AG04450 (cell line): ENCODE data around the gene TIMM13. TPM values are rescaled to one million over a fixed set of nuclear protein-coding genes. Genes with fewer than 3 reads are reported as not detected.
"Not testable (repeated sequence)": the region's sequence is repeated elsewhere in the genome, so short reads cannot be mapped to it uniquely, and the experiment has no call there.

Experiments
- CTCF ChIA-PET: fragments of 300-600, 350-600 bp; formaldehyde crosslinking; extraction: SDS; loops from one replicate; lab custom pipeline; 2022; ENCODE audit warnings: antibody characterized with exemption, inconsistent platforms; lab: Charles Lee
- POLR2A ChIA-PET: fragments of 350-600 bp; formaldehyde crosslinking; extraction: SDS; loops from one replicate; lab custom pipeline; 2021; ENCODE audit warnings: antibody characterized with exemption, inconsistent platforms; lab: Yijun Ruan, JAX
- DNase-seq: peaks from one replicate; pipeline ENCODE4 v3.0.0-alpha.2; 2011; ENCODE audit warnings: low read depth, low spot score
- H3K27ac ChIP-seq: one replicate; pipeline ENCODE4 v1.5.1; 2012; ENCODE audit warnings: low read depth, low read length, control low read depth
- H3K27me3 ChIP-seq: one replicate; pipeline ENCODE4 v1.6.0; 2012; ENCODE audit warnings: low read length; ENCODE audit not compliant: control insufficient read depth, insufficient read depth
- H3K4me3 ChIP-seq: 2 replicates; pipeline ENCODE4 v1.5.1; 2011; ENCODE audit warnings: mild to moderate bottlenecking, low read depth, low read length, control low read depth
- H3K9me3 ChIP-seq: 2 replicates; pipeline ENCODE4 v1.5.1; 2012; ENCODE audit warnings: low read length; ENCODE audit not compliant: control insufficient read depth, insufficient read depth
- CTCF ChIP-seq: IDR thresholded peaks from 2 replicates; pipeline ENCODE4 v1.5.1; 2011; ENCODE audit warnings: low read depth, low read length, control low read depth, inconsistent platforms
- polyA plus RNA-seq: library from polyadenylated mRNA; depleted of rRNA; stranded (reverse); fragments of >200 nt; gene quantifications from 2 replicates; pipeline ENCODE4 v1.2.3, GENCODE V29; 2011

The TIMM13 gene
- polyA plus RNA-seq, 1 experiment, result 21.6 TPM

- Histone ChIP-seq H3K27ac (peak overlapping the region; percentile 73), H3K27me3 (no peaks in the 10 kb centered on the region), H3K9me3 (peaks cover 4% of the 10 kb centered on the region; the same call in 1 of the 2 replicates), H3K4me3 (peak overlapping the region; percentile 62)
- peak; percentile 82 for TF ChIP-seq CTCF
- CTCF ChIA-PET, result interaction anchor here (0.6 to 2.2 kb wide), 13 partner anchors 9 to 161 kb away, joined by 3 to 29 read pairs (median 6); no protein-coding TSS in a partner anchor
- no peak for DNase-seq
- POLR2A ChIA-PET, result interaction anchor here (0.8 to 4.2 kb wide), 8 partner anchors 18 to 140 kb away, joined by 3 to 238 read pairs (median 36); partner anchors contain the start of gene LMNB2
Measured at GRCh38 chr19:2474232-2475017, 47.0 kb upstream of the TIMM13 start.

GRCh38 chr19:2469915-2470200 lies 42.5 kb upstream of the TIMM13 start:
- H3K27ac ChIP-seq, result not testable (repeated sequence)

GRCh38 chr19:2469102-2469914 lies 41.9 kb upstream of the TIMM13 start:
- DNase-seq, result no peak
- H3K27ac ChIP-seq, result no peak overlapping the region
- ChIA-PET POLR2A (no interaction called here), CTCF (interaction anchor here (1.0 kb wide), 2 partner anchors 130 to 142 kb away, joined by 3 to 4 read pairs; no protein-coding TSS in a partner anchor)
- no peak for TF ChIP-seq CTCF
- no peaks in the 10 kb centered on the region for H3K9me3 ChIP-seq
- H3K27me3 ChIP-seq, result no peaks in the 10 kb centered on the region
- no peak overlapping the region for H3K4me3 ChIP-seq

More at GRCh38 chr19:2469915-2470200, 42.5 kb upstream of the TIMM13 start:
- H3K4me3 ChIP-seq, H3K27me3 ChIP-seq, H3K9me3 ChIP-seq, DNase-seq: not testable (repeated sequence)
- ChIA-PET POLR2A (interaction anchor here (0.7 kb wide), 1 partner anchor 74 kb away, joined by 9 read pairs; no protein-coding TSS in a partner anchor), CTCF (interaction anchor here (1.0 kb wide), 1 partner anchor 141 kb away, joined by 3 read pairs; no protein-coding TSS in a partner anchor)

GRCh38 chr19:2468596-2468995 lies 41.2 kb upstream of the TIMM13 start:
- no peaks in the 10 kb centered on the region for H3K9me3 ChIP-seq
- H3K27me3 ChIP-seq, result no peaks in the 10 kb centered on the region
- H3K4me3 ChIP-seq, result no peak overlapping the region
- POLR2A ChIA-PET, result no interaction called here
- DNase-seq, result no peak
- H3K27ac ChIP-seq, result no peak overlapping the region
- no peak for TF ChIP-seq CTCF
- CTCF ChIA-PET, result interaction anchor here (1.0 to 1.3 kb wide), 2 partner anchors 130 to 143 kb away, joined by 3 to 4 read pairs; no protein-coding TSS in a partner anchor

- no peaks in the 10 kb centered on the region for H3K27me3 ChIP-seq
- H3K4me3 ChIP-seq, result no peak overlapping the region
- CTCF ChIA-PET, result interaction anchor here (1.3 to 2.4 kb wide), 2 partner anchors 10 to 146 kb away, joined by 3 to 9 read pairs; no protein-coding TSS in a partner anchor
- no peak for DNase-seq
- POLR2A ChIA-PET, result interaction anchor here (2.6 kb wide), 1 partner anchor 12 kb away, joined by 10 read pairs; the partner anchor contains the start of gene GADD45B
- H3K27ac ChIP-seq, result no peak overlapping the region
- TF ChIP-seq CTCF, result no peak
- H3K9me3 ChIP-seq, result no peaks in the 10 kb centered on the region; the same call in 1 of the 2 replicates
Measured at GRCh38 chr19:2464389-2464788, 37.0 kb upstream of the TIMM13 start.

GRCh38 chr19:2463694-2464093 lies 36.3 kb upstream of the TIMM13 start:
- H3K27ac ChIP-seq, H3K9me3 ChIP-seq, DNase-seq, H3K4me3 ChIP-seq, H3K27me3 ChIP-seq: not testable (repeated sequence)
- CTCF ChIA-PET, result interaction anchor here (1.1 to 1.7 kb wide), 2 partner anchors 10 to 147 kb away, joined by 6 to 12 read pairs; no protein-coding TSS in a partner anchor
- POLR2A ChIA-PET, result interaction anchor here (2.6 to 3.5 kb wide), 2 partner anchors 13 kb away, joined by 10 to 38 read pairs; partner anchors contain the start of gene GADD45B
